GM12891 (cell line): ENCODE results near the gene CACNA1H.

Experiments used
- POLR2A ChIP-seq: IDR thresholded peaks from 2 replicates; pipeline ENCODE4 v1.6.1; 2011; ENCODE audit warnings: low read depth, low read length, control low read depth
- POLR2AphosphoS5 ChIP-seq: IDR thresholded peaks from 2 replicates; pipeline ENCODE4 v1.6.1; 2011; ENCODE audit warnings: low read depth, low read length, control low read depth
- POU2F2 ChIP-seq: IDR thresholded peaks from 2 replicates; pipeline ENCODE4 v1.6.1; 2011; ENCODE audit warnings: low read depth, mild to moderate bottlenecking, control low read depth, low read length, moderate library complexity
- SPI1 ChIP-seq: IDR thresholded peaks from 2 replicates; pipeline ENCODE4 v1.6.1; 2011; ENCODE audit warnings: low read depth, low read length, control low read depth
- TAF1 ChIP-seq: IDR thresholded peaks from 2 replicates; pipeline ENCODE4 v1.6.1; 2011; ENCODE audit warnings: low read depth, low read length, control low read depth

DNA sequence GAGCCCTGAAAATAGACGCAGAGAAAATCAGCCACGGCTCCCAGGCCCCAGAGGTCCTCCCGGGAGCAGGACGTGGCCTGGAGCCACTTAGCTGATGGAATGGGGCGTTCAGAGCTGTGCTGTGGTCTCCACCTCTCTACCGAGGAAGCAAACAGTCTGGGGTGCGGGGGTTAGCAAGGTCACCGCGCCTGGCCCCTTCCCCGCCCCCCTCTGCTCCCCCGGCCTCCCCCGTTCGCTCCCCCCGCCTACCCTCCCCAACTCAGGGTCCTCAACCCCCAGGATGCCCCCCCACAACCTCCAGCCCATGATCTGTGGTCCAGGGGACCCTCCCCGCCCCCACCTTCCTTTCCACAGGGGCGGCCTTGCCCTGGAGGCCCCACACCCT lies 36.2 kb upstream of the CACNA1H start:
- TF ChIP-seq POLR2AphosphoS5 (no peak), POLR2A (no peak), SPI1 (no peak), POU2F2 (no peak), TAF1 (no peak)
